ENCODE measurements around the gene TBC1D17. TPM values are rescaled to one million over a fixed set of nuclear protein-coding genes. Genes with fewer than 3 reads are reported as not detected.
"Not testable (repeated sequence)": the region's sequence is repeated elsewhere in the genome, so short reads cannot be mapped to it uniquely, and the experiment has no call there.

The TBC1D17 gene
- total RNA-seq, 6 experiments from 2014 or later = 12.6 to 38.1 (median 27.8) TPM

GRCh38 chr19:49921871-49922795 lies 44.6 kb downstream of the TBC1D17 start:
- WGBS (ENCODE audit: insufficient coverage, low coverage, low lambda C conversion rate, missing lambda C conversion rate) = 30% methylated on average over 4 of the region's 22 CpGs
- no peak for TF ChIP-seq POLR2A (IDR thresholded peaks at IDR 0.05)
- TF ChIP-seq, protein P1, sequence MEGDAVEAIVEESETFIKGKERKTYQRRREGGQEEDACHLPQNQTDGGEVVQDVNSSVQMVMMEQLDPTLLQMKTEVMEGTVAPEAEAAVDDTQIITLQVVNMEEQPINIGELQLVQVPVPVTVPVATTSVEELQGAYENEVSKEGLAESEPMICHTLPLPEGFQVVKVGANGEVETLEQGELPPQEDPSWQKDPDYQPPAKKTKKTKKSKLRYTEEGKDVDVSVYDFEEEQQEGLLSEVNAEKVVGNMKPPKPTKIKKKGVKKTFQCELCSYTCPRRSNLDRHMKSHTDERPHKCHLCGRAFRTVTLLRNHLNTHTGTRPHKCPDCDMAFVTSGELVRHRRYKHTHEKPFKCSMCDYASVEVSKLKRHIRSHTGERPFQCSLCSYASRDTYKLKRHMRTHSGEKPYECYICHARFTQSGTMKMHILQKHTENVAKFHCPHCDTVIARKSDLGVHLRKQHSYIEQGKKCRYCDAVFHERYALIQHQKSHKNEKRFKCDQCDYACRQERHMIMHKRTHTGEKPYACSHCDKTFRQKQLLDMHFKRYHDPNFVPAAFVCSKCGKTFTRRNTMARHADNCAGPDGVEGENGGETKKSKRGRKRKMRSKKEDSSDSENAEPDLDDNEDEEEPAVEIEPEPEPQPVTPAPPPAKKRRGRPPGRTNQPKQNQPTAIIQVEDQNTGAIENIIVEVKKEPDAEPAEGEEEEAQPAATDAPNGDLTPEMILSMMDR (IDR thresholded peaks at IDR 0.05) = no peak
- H3K27ac ChIP-seq = peak overlapping the region; percentile 82 to 90 (median 90)
- DNase-seq = no peak
- no peak for ATAC-seq
- no peaks in the 10 kb centered on the region for H3K27me3 ChIP-seq
- no peaks in the 10 kb centered on the region for H3K9me3 ChIP-seq
- intact Hi-C loops (cut with DNase I) = no loop called here
- peak overlapping the region in 2 of 3 donors; percentile 10 to 25 for H3K4me3 ChIP-seq
- H3K4me1 ChIP-seq = peaks cover 0 to 39% (median 13%) of the 10 kb centered on the region in 4 donors
- H3K36me3 ChIP-seq = no peaks in the 10 kb centered on the region

- intact Hi-C loops (cut with DNase I) = no loop called here
Observed at GRCh38 chr19:49923055-49924003, 45.8 kb downstream of the TBC1D17 start.

GRCh38 chr19:49924004-49924880 lies 46.7 kb downstream of the TBC1D17 start:
- 35% methylated on average over 17 of the region's 25 CpGs for WGBS (ENCODE audit: insufficient coverage, low coverage, low lambda C conversion rate, missing lambda C conversion rate)
- ATAC-seq (peak; percentile 54 to 72 (median 70)), DNase-seq (peak; percentile 85 to 96 (median 92))
- Histone ChIP-seq H3K4me3 (peak overlapping the region; percentile 10 to 47 (median 42)), H3K27ac (peak overlapping the region; percentile 82 to 90 (median 90)), H3K9me3 (no peaks in the 10 kb centered on the region), H3K4me1 (peaks cover 0 to 39% (median 16%) of the 10 kb centered on the region in 4 donors), H3K27me3 (no peaks in the 10 kb centered on the region), H3K36me3 (no peaks in the 10 kb centered on the region)
- TF ChIP-seq POLR2A (IDR thresholded peaks at IDR 0.05) = peak; percentile 39
- TF ChIP-seq, protein P1 (IDR thresholded peaks at IDR 0.05) = no peak
- intact Hi-C loops (cut with DNase I) = no loop called here

More at GRCh38 chr19:49923055-49924003, 45.8 kb downstream of the TBC1D17 start:
- H3K9me3 ChIP-seq = no peaks in the 10 kb centered on the region
- WGBS (ENCODE audit: insufficient coverage, low coverage, low lambda C conversion rate, missing lambda C conversion rate) = 31% methylated on average over 13 of the region's 31 CpGs
- DNase-seq (peak; percentile 91 to 97 (median 94)), ATAC-seq (peak; percentile 66 to 72 (median 72))
- H3K4me3 ChIP-seq = peak overlapping the region in 2 of 3 donors; percentile 42 to 47
- no peaks in the 10 kb centered on the region for H3K27me3 ChIP-seq
- no peaks in the 10 kb centered on the region for H3K36me3 ChIP-seq
- H3K27ac ChIP-seq = peak overlapping the region; percentile 82 to 90 (median 90)
- peaks cover 0 to 39% (median 17%) of the 10 kb centered on the region in 4 donors for H3K4me1 ChIP-seq
- TF ChIP-seq, protein P1 (IDR thresholded peaks at IDR 0.05) = no peak
- TF ChIP-seq POLR2A (IDR thresholded peaks at IDR 0.05) = peak; percentile 87

DNA sequence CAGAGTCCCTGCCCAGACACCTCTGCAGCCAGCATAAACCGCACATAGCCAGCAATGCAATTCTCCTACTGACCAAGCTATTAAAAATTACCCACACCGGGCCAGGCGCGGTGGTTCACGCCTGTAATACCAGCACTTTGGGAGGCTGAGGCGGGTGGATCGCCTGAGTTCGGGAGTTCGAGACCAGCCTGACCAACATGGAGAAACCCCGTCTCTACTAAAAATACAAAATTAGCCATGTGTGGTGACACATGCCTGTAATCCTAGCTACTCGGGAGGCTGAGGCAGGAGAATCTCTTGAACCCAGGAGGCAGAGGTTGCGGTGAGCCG lies 47.3 kb downstream of the TBC1D17 start:
- DNase-seq; H3K36me3 ChIP-seq; H3K27me3 ChIP-seq; intact Hi-C loops (cut with DNase I); H3K9me3 ChIP-seq; ATAC-seq: not testable (repeated sequence)
- 40% methylated on average over 12 of the region's 13 CpGs for WGBS (ENCODE audit: insufficient coverage, low coverage, low lambda C conversion rate, missing lambda C conversion rate)
- Histone ChIP-seq H3K4me3 (peak overlapping the region; percentile 10 to 47 (median 42)), H3K27ac (peak overlapping the region in 2 of 3 donors; percentile 90), H3K4me1 (peaks cover 0 to 39% (median 16%) of the 10 kb centered on the region in 4 donors)
